Keratinocyte (primary cell): ENCODE results near the gene TEAD2.

Experiments used
- EZH2 ChIP-seq: IDR thresholded peaks from one replicate; pipeline ENCODE4 v1.6.1; 2012; ENCODE audit warnings: inconsistent platforms, mild to moderate bottlenecking, low read length, moderate library complexity
- TF ChIP-seq, protein P1 (sequence below), 3 experiments: IDR thresholded peaks in 1 of 3; conservative IDR thresholded peaks in 1 of 3; optimal IDR thresholded peaks in 1 of 3; 2 replicates in 2 of 3; 3 replicates in 1 of 3; pipeline versions ENCODE3 to v1.5.1; 2011; ENCODE audit warnings: low read length in 3 of 3, mild to moderate bottlenecking in 3 of 3, moderate library complexity in 2 of 3, control low read depth in 1 of 3, inconsistent platforms in 1 of 3; ENCODE audit not compliant: insufficient read depth in 2 of 3; ENCODE audit errors: extremely low read depth in 1 of 3

DNA sequence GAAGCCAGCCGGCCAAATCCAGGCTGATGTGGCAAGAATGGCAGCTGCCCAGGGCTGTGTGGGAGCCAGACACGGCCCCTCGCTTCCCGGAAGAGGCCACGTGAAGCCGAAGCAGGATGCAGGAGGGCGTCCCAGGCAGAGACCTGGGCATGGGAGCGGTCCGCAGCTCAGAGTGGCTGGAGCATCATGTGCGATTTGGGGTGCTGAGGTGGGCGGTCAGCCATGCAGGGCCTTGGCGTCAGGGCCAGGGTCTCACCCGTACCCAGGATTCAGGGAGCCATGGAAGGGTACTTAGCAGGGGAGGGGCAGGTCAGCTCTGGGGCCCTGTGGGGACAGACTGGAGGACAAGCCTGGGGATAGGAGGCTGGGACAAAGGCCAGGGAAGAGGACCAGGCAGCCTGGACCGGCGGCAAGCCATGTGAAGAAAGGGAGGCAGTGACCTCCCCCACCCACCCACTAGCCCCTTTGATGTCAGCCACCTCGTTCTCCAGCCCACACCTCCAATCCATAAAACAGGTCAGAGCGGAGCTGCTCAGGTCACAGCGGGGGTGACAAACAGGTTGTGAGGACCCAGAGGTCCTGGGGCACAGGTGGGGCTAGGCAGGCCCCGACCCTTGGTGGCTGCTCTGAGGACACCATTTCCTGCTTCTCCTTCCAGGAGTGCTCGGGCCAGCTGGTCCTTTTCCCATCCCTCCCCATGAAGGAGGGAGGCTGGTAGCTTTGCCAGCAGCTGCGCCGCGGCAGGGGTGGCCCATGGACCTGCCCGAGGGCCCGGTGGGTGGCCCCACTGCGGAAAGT, 28.1 kb upstream of the TEAD2 start:
- TF ChIP-seq, protein P1, sequence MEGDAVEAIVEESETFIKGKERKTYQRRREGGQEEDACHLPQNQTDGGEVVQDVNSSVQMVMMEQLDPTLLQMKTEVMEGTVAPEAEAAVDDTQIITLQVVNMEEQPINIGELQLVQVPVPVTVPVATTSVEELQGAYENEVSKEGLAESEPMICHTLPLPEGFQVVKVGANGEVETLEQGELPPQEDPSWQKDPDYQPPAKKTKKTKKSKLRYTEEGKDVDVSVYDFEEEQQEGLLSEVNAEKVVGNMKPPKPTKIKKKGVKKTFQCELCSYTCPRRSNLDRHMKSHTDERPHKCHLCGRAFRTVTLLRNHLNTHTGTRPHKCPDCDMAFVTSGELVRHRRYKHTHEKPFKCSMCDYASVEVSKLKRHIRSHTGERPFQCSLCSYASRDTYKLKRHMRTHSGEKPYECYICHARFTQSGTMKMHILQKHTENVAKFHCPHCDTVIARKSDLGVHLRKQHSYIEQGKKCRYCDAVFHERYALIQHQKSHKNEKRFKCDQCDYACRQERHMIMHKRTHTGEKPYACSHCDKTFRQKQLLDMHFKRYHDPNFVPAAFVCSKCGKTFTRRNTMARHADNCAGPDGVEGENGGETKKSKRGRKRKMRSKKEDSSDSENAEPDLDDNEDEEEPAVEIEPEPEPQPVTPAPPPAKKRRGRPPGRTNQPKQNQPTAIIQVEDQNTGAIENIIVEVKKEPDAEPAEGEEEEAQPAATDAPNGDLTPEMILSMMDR (optimal IDR thresholded peaks at IDR 0.05 in 1 of 3, IDR thresholded peaks at IDR 0.05 in 1 of 3, conservative IDR thresholded peaks at IDR 0.05 in 1 of 3; ENCODE audit: extremely low read depth in 1 of 3, insufficient read depth in 2 of 3, low read length in 3 of 3): no peak
- TF ChIP-seq EZH2: no peak
